HG03342 (cell line): Measurements from ENCODE around the gene DLG1.
"Not testable (repeated sequence)": the region's sequence is repeated elsewhere in the genome, so short reads cannot be mapped to it uniquely, and the experiment has no call there.

Experiments
- ATAC-seq: cut with Tn5 transposase; IDR thresholded peaks from one replicate; pipeline ENCODE4 v1.9.1; 2021; ENCODE audit warnings: mild to moderate bottlenecking, moderate library complexity; ENCODE audit not compliant: unreplicated experiment

The DLG1 gene

DNA sequence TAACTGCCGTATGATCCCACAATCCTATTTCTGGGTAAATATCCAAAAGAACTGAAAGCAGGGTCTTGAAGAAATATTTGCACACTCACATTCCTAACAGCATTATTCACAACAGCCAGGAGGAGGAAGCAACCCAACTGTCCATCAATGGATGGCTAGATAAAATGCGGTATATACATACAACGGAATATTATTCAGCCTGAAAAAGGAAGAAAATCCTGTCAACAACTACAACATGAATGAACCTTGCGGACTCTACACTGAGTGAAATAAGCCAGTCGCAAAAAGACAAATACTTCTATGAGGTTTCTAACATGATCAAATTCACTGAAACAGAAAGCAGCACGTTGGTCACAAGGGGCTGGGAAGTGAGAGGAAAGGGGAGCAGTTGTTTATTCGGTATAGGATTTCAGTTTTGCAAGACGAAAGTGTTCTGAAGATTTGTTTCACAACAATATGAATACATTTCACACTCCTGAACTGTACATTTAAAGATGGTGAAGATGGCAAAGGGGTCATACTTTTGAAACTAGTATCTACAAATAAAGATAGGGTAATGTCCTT is 6.2 kb downstream of the DLG1 start:
- ATAC-seq, result no peak

DNA sequence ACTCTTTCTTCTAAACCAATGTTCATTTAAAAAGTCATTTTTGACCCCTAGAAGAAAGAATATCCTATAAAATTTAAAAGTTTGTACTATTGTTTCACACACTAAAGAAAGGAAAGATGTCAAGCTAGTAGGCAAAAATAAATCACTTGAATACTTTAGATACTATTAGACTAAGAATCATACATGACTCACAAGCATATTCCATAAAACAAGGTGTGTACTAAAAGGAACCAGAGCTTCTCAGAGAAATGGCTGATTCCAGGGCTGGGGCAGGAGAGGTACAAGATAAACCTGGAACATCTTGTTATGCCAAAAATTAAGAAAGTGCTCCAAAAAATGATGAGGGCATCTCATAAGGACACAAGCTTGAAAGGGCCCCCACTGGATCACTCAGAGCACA is 8.7 kb downstream of the DLG1 start:
- no peak for ATAC-seq

- no peak for ATAC-seq
Observed at GRCh38 chr3:197286678-197287077, 11.7 kb downstream of the DLG1 start.

GRCh38 chr3:197285557-197285956 is 12.9 kb downstream of the DLG1 start:
- ATAC-seq, result no peak

GRCh38 chr3:197283045-197283444 is 15.4 kb downstream of the DLG1 start:
- no peak for ATAC-seq

DNA sequence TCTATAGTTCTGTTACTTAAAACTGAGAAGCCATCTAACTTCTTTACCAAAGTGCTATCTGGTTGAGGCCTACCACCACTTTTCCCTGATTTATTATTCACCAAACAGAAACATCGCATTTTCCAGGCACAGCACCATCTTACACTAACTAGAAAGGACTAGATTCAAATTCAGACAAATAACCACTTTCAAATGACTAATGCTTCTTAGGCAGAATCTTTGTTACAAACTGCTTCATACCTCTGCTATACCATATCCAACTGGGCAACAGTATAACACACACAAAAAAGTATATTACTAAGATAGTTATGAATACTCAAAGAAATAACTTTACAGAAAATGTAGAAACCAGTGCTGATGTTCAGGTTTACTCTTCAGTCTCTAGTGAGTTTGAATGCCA is 16.6 kb downstream of the DLG1 start:
- no peak for ATAC-seq

DNA sequence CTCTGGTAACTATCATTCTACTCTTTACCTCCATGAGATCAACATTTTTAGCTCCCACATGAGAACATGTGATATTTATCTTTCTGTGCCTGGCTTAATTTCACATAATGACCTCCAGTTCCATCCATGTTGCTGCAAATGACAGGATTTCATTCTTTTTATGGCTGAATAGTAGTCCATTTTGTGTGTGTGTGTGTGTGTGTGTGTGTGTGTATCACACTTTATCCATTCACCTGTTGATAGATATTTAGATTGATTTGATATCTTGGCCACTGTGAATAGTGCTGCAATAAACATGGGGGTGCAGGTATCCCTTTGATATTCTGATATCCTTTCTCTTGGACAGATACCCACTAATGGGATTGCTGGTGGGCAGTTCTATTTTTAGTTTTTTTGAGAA is 18.3 kb downstream of the DLG1 start:
- ATAC-seq, result no peak

DNA sequence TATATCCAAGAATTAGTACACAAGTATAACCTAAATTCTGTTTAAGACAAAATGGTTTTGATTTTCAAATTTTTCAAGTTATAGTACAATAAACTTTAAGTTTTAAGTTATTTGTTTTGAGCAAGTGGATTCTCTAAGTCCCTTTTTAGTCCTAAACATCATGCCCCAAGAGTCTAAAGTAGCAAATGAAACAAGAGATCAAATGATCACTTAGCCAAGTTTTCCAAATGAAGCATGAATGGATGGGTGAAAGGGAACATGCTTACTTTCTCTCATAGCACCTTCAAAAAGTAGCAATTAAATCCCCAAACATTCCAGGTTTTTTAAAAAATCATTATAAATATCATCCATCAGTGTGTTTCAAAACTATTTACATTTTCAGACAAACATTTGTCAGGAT is 19.5 kb downstream of the DLG1 start:
- ATAC-seq, result no peak

DNA sequence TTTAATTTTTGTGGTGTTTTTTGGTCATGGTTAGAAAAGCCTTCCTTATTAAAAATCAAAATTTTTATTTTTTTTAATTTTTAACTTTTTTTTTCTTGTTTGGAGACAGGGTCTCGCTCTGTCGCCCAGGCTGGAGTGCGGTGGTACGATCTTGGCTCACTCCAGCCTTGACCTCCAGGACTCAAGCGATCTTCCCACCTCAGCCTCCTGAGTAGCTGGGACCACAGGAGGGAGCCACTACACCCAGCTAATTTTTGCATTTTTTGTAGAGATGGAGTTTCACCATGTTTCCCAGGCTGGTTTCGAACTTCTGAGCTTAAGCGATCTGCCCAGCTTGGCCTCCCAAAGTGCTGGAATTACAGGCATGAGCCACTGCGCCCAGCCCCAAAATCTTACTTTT is 21.6 kb downstream of the DLG1 start:
- not testable (repeated sequence) for ATAC-seq

GRCh38 chr3:197270558-197271317 is 27.7 kb downstream of the DLG1 start:
- ATAC-seq, result no peak

DNA sequence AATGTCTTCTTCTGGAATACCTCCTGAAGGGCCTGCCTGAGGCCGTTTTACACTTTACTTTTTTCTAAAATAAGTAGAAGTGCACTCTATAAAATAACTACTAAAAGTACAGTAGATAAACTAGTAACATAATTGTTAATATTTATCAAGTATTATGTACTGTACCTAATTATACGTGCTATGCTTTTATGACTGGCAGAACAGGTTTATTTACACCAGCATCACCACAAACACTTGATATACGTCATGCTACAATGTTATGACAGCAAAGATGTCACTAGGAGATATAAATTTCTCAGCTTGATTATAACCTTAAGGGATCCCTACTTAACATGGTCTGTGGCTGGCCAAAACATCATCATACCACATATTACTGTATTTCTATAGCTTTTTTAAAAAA is 29.4 kb downstream of the DLG1 start:
- no peak for ATAC-seq

DNA sequence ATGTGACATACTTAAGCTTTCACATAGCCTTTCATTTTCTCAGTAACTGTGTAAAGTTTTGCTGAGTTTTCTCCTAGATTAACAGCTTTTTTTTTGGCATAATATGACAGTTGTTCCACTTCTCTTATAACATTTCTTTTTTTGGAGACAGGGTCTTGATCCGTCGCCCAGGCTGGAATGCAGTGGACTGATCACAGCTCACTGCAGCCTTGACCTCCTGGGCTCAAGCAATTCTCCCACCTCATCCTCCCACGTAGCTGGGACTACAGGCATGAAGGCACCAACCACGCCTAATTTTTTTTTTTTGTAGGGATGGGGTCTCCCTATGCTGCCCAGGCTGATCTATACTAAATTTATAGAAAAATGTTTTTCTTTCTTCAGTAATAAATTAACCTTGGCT is 30.1 kb downstream of the DLG1 start:
- no peak for ATAC-seq

DNA sequence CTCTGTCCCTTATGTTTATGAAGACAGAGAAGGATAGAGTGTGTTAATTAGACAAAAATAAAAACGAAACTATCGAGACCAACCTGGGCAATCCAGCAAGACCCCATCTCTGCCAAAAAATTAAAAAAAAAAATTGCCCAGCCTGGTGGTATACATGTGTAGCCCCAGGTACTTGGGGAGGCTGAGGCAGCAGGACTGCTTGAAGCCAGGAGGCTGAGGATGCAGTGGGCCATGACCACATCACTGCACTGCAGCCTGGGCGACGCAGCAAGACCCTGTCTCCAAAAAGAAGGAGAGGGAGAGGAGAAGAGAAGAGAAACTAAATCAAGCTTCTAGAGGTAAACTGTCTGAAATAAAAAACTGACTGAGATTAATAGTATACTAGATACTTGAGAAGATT is 32.1 kb downstream of the DLG1 start:
- ATAC-seq, result no peak

DNA sequence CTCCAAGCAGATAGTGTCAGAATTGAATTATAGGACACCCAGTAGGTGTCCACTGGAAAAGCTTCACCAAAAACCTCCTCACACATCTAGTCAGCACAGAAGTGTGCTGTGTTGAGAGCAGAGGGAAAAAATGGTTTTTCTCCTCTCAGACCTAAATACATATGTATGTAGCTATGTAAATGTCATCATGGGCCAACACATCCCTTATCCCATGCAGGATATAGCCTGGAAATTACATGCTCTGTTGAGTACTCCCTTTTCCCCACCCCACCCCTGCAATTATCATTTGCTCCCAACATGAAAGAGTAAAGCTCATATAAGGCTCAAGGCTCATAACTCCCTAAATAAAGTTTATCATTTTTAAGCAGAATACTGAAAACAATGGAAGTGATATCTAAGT is 35.7 kb downstream of the DLG1 start:
- ATAC-seq, result no peak

DNA sequence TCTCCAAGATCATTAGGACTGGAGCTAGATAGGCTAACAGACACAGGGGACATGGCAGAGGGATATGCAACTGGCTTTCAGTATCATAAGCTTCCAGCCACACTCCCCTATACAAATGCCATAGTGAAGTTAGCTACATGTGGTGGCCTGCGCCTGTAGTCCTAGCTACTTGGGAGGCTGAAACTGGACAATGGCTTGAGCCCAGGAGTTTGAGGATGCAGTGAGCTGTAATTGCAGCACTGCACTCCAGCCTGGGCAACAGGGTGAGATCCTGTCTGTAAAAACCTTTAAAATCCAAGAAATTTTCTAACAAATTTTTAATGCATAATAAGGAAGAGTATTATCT is 37.3 kb downstream of the DLG1 start:
- ATAC-seq, result no peak

DNA sequence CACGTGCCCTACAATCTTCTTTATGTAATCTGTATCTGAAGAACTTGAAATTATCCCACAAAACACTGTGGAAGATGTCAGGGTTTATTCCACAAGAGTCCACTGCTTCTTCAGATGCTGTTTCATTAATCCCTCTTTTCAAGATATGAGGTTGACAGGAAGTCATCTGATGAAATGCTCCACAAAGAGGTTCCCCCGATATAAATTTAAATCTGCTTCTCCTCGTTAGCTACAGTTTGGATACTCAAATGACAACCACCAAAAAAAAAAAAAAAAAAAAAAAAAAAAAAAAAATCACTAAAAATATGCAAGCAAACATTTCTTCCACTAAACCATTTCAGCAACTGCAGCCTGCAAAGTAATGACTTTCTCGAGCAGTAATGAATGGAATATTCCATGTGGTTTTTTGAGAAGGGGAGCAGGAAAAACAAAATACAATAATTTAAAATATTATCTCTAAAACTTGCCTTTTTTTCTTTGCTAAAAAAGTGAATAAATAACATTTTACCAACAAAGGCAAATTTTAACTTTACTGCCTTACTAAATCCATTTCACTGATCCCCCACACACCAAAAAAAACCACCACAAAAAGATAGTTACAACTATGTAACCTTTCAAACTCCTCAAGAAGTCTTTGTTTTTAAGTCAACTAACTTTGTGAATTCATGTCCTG is 37.8 kb downstream of the DLG1 start:
- ATAC-seq, result no peak

DNA sequence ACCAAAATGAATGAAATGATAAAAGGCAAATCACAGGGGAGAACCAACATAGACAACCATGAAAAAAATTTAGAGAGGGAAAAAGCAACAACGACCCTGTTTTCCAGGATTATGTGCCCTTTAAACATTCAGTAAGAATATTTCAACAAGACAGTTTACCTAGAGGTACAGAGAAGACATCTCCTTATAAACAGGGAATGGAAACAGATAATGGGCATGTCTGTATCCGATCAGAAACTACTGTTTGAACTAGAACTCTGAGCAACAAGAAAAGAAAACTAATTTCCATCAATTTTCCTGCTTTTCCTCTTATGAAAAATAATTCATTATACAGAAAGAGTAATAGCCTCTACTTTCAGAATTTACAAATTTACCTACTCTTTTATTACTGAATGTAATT is 39.3 kb downstream of the DLG1 start:
- no peak for ATAC-seq

- ATAC-seq, result no peak
Observed at GRCh38 chr3:197258168-197258755, 40.1 kb downstream of the DLG1 start.

- no peak for ATAC-seq
Observed at GRCh38 chr3:197257711-197258110, 40.7 kb downstream of the DLG1 start.

DNA sequence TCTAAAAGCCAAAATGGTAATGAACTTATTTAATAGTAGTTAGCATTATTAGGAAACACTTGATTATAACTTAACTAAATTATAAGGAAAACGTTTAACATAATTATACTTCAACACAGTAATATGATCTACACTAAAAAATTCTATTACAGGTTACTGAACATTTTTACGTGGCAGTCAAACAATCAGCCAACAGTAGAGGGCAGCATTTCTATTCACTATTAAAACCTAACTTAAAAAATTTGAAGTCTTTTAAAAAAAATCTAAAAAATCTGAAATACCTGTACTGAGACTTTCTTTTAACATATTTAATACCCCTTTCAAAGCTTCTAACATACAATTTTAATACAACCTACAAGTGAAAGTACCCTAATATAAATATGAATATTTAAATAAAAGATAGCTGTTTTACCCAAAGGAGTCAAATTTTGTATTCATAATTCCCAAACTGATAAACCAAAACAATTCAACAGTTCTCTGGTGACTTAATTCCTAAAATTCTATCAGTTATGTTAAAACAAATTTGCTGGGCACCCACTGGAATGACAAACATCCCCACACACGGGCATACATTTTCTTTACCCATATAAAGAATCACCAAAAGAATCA is 41.5 kb downstream of the DLG1 start:
- no peak for ATAC-seq

DNA sequence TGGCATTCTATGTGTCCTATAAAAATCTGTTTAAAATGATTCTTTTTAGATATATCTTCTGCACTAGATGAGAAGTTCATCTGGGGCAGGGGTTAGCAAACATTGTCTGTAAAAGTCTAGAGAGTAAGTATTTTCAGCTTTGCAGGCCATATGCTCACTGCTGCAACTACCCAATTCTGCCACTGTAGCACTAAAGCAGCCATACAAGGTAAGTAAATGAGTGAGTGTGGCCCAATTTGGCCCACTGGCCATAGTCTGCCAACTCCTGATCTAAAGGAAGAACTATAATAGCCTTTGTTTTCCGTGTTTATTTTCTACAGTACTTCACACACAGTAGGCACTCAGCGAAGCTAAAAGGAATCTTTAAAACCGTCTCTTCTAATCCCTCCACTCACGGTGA is 42.3 kb downstream of the DLG1 start:
- ATAC-seq, result no peak
